SK-N-SH (cell line): ENCODE data around the gene BABAM2.

Experiments used
- CTCF ChIP-seq: fragments of 200-600 bp; sonication (generic); IDR thresholded peaks from 2 replicates; pipeline ENCODE4 v1.6.1; 2017; ENCODE audit warnings: antibody characterized with exemption, mild to moderate bottlenecking, moderate library complexity
- MAX ChIP-seq: IDR thresholded peaks from 2 replicates; pipeline ENCODE4 v1.4.0; 2012; ENCODE audit warnings: low read depth
- POLR2AphosphoS5 ChIP-seq: IDR thresholded peaks from 2 replicates; pipeline ENCODE4 v1.6.1; 2012; ENCODE audit warnings: low read depth, low read length

GRCh38 chr2:28341208-28341891 lies 450.8 kb downstream of the BABAM2 start:
- TF ChIP-seq MAX = no peak
- no peak for TF ChIP-seq CTCF
- no peak for TF ChIP-seq POLR2AphosphoS5
